Daoy (cell line): ENCODE results near the gene ISG15. TPM values are rescaled to one million over a fixed set of nuclear protein-coding genes. Genes with fewer than 3 reads are reported as not detected.

Experiments
- DNase-seq: peaks from one replicate; pipeline ENCODE4 v3.0.0-alpha.2; 2015; ENCODE audit warnings: low read depth
- total RNA-seq: library from RNA; depleted of rRNA; stranded (reverse); fragments of >200 nt; shearing (Covaris generic); gene quantifications from 2 replicates; pipeline ENCODE4 v1.2.3, GENCODE V29; 2014; rRNA removed

ISG15 gene
- total RNA-seq, 1 experiment from 2014 or later = 219 TPM

- peak; percentile 90 for DNase-seq
These were observed 46.4 kb downstream of the ISG15 start for GRCh38 chr1:1059494-1060280.

- DNase-seq = no peak
These were observed 47.1 kb downstream of the ISG15 start for GRCh38 chr1:1060281-1061000.

- DNase-seq = no peak
These were observed 48.5 kb downstream of the ISG15 start for GRCh38 chr1:1061682-1062345.

- no peak for DNase-seq
These were observed 49.3 kb downstream of the ISG15 start for GRCh38 chr1:1062348-1063163.

GRCh38 chr1:1063261-1063944 is 50.1 kb downstream of the ISG15 start:
- DNase-seq = no peak

Other genes with a start within 250 kb of the ISG15 start
- 24.3 and 29.0 TPM in 2 replicates for gene SAMD11, start 89.6 kb upstream of the ISG15 start, total RNA-seq
- 256 and 271 TPM in 2 replicates for gene NOC2L, start 54.2 kb upstream of the ISG15 start, total RNA-seq
- 9.4 and 13.9 TPM in 2 replicates for gene KLHL17, start 52.9 kb upstream of the ISG15 start, total RNA-seq
- gene PLEKHN1, start 47.0 kb upstream of the ISG15 start, total RNA-seq = 0.11 and 3.8 TPM in 2 replicates
- gene PERM1, start 31.4 kb upstream of the ISG15 start, total RNA-seq = not detected in 2 replicates
- gene HES4, start 13.4 kb upstream of the ISG15 start, total RNA-seq = 30.1 and 36.3 TPM in 2 replicates
- gene AGRN, start 6.6 kb downstream of the ISG15 start, total RNA-seq = 66.6 and 72.0 TPM in 2 replicates
- gene RNF223, start 60.8 kb downstream of the ISG15 start, total RNA-seq = not detected in 2 replicates
- 14.8 and 19.1 TPM in 2 replicates for gene C1orf159, start 102.6 kb downstream of the ISG15 start, total RNA-seq
- not detected in 2 replicates for gene TTLL10, start 160.4 kb downstream of the ISG15 start, total RNA-seq
- 0.89 and 1.9 TPM in 2 replicates for gene TNFRSF18, start 193.1 kb downstream of the ISG15 start, total RNA-seq
- not detected in 2 replicates for gene TNFRSF4, start 200.7 kb downstream of the ISG15 start, total RNA-seq
- gene SDF4, start 218.5 kb downstream of the ISG15 start, total RNA-seq = 84.4 and 91.8 TPM in 2 replicates
- 44.5 and 49.1 TPM in 2 replicates for gene B3GALT6, start 218.7 kb downstream of the ISG15 start, total RNA-seq
- gene C1QTNF12, start 233.2 kb downstream of the ISG15 start, total RNA-seq = 0.36 TPM in 1 of 2 replicates, not detected in the other